ENCODE data around the gene NHERF1.

DNA sequence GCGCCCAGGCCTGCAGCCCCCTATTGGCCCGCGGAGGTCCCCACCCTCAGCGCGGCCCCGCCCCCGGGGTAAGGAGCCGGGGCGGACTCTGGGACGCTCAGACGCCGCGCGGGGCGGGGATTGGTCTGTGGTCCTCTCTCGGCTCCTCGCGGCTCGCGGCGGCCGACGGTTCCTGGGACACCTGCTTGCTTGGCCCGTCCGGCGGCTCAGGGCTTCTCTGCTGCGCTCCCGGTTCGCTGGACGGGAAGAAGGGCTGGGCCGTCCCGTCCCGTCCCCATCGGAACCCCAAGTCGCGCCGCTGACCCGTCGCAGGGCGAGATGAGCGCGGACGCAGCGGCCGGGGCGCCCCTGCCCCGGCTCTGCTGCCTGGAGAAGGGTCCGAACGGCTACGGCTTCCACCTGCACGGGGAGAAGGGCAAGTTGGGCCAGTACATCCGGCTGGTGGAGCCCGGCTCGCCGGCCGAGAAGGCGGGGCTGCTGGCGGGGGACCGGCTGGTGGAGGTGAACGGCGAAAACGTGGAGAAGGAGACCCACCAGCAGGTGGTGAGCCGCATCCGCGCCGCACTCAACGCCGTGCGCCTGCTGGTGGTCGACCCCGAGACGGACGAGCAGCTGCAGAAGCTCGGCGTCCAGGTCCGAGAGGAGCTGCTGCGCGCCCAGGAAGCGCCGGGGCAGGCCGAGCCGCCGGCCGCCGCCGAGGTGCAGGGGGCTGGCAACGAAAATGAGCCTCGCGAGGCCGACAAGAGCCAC, at the start of gene NHERF1:
- TF ChIP-seq, protein P1, sequence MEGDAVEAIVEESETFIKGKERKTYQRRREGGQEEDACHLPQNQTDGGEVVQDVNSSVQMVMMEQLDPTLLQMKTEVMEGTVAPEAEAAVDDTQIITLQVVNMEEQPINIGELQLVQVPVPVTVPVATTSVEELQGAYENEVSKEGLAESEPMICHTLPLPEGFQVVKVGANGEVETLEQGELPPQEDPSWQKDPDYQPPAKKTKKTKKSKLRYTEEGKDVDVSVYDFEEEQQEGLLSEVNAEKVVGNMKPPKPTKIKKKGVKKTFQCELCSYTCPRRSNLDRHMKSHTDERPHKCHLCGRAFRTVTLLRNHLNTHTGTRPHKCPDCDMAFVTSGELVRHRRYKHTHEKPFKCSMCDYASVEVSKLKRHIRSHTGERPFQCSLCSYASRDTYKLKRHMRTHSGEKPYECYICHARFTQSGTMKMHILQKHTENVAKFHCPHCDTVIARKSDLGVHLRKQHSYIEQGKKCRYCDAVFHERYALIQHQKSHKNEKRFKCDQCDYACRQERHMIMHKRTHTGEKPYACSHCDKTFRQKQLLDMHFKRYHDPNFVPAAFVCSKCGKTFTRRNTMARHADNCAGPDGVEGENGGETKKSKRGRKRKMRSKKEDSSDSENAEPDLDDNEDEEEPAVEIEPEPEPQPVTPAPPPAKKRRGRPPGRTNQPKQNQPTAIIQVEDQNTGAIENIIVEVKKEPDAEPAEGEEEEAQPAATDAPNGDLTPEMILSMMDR (IDR thresholded peaks at IDR 0.05): peak in 2 of 3 experiments; percentile 2 to 4
- TF ChIP-seq POLR2A (IDR thresholded peaks at IDR 0.05; ENCODE audit: low read depth) (peak; percentile 91), POLR2AphosphoS5 (IDR thresholded peaks at IDR 0.05) (peak; percentile 92 to 97)
